Measurements from ENCODE around the gene PCSK4.

The PCSK4 gene

DNA sequence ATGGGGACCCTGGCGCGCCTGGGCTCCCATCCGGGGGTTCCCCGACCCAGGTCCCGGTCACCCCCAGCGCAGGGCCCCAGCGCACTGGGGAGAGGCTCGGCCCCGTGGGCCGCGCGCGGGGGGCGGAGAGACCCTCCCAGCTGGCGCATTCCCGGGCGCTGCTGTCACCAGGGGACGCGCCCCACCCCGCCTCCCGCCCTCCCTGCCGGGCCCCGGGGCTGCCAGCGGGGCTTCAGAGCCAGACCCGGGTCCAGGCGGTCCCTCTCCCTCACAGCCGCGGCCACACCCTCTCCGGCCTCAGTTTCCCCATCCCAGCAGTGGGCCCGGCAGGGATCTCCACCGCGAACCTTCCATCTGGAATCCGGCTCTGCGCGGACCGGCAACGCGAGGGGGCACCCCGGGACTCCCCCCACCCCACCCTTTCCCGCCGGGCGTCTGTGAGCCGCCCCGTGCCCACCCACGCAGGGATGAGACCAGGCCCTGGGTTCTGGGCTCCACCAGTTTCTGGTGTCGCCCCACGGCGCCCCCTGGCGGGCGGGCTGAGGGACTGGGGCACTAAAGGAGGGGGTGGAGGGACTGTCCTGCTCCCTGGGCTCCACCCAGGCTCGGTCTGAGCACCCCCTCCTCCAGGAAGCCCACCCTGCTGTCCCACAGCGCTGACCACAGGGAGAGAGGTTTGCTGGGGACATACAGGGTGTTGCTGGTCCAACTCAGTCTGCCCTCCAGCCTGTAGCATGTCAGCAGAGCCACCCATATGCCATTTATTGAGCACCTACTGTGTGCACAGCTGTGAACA is 23.5 kb upstream of the PCSK4 start:
- Histone ChIP-seq H3K4me3 (ENCODE audit: low read length) (peak overlapping the region; percentile 46; the same call in 1 of the 2 replicates), H4K20me1 (ENCODE audit: control insufficient read depth, insufficient read depth, low read depth, low read length) (0 out of 2 replicates have a peak, but pooled peaks cover 3% of the 10 kb centered on the region), H3K4me2 (ENCODE audit: low read length) (peak overlapping the region; percentile 55), H3F3A (ENCODE audit: control insufficient read depth, insufficient read depth) (no peaks in the 10 kb centered on the region), H3K9me2 (replicated peaks; ENCODE audit: control insufficient read depth, low read length) (no peaks in the 10 kb centered on the region), H3K36me3 (ENCODE audit: control insufficient read depth, low read length) (no peaks in the 10 kb centered on the region), H3K79me2 (ENCODE audit: control insufficient read depth, low read length) (no peaks in the 10 kb centered on the region), H3K4me1 (ENCODE audit: control insufficient read depth, low read length) (peaks cover 10% of the 10 kb centered on the region), H3K27ac (ENCODE audit: low read depth, low read length) (no peak overlapping the region), H3K9me3 (ENCODE audit: control insufficient read depth, insufficient read depth, low read length) (no peaks in the 10 kb centered on the region), H3K27me3 (ENCODE audit: control insufficient read depth, low read length) (peaks cover 22% of the 10 kb centered on the region)
- TF ChIP-seq EZH2phosphoT487 (IDR thresholded peaks at IDR 0.05; ENCODE audit: borderline replicate concordance, low read length): no peak
- TF ChIP-seq, protein P1, sequence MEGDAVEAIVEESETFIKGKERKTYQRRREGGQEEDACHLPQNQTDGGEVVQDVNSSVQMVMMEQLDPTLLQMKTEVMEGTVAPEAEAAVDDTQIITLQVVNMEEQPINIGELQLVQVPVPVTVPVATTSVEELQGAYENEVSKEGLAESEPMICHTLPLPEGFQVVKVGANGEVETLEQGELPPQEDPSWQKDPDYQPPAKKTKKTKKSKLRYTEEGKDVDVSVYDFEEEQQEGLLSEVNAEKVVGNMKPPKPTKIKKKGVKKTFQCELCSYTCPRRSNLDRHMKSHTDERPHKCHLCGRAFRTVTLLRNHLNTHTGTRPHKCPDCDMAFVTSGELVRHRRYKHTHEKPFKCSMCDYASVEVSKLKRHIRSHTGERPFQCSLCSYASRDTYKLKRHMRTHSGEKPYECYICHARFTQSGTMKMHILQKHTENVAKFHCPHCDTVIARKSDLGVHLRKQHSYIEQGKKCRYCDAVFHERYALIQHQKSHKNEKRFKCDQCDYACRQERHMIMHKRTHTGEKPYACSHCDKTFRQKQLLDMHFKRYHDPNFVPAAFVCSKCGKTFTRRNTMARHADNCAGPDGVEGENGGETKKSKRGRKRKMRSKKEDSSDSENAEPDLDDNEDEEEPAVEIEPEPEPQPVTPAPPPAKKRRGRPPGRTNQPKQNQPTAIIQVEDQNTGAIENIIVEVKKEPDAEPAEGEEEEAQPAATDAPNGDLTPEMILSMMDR (IDR thresholded peaks at IDR 0.05; ENCODE audit: low read depth, low read length, poor library complexity, severe bottlenecking): peak; percentile 84

DNA sequence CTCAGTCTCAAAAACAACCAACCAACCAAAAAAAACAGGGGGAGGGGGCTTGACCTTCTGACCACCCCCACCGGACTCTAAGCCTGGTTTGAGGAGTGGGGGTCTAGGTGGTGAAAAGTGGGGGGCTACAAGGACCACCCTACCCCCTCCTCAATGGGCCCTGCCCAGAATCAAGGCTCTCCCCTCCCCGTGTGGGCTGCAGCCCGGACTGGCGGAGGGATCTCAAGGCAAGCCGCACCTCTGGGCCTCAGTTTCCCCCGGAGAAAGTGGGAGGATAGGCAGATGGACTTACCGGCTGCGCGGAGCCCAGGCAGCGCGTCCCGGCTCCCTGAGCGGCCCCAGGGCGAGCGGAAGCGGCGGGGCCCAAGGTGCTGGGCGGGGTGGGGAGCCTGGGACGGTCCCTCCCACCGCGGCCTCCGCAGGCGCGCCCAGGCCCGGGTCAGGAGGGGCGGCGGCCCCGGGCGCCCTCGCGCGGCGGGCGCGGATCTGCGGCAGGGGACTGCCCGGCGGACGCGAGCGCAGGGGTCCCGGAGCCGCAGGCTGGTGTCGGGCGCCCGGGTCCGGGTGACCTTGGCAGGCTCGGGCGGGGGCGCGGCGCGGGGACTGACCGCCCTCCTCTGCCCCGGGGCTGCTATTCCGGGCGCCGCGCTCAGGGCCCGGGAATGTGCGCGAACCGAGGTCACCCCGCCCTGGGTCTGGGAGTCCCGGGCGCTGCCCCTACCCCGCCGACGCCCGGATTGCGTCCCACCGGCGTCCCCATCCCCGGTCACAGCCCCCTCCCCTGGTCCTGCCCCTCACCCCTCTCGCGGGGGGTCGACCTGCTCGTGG is 22.7 kb upstream of the PCSK4 start, which contains the start of gene ADAMTSL5:
Gene ADAMTSL5, minus strand, starts transcription at position 349 of the 828 bp plus-strand sequence. CDS start 2,076 bp downstream, outside the sequence.
- no peak within 1 kb of the TSS for H3K27ac ChIP-seq (ENCODE audit: low read depth, low read length)
- TF ChIP-seq EZH2phosphoT487 (IDR thresholded peaks at IDR 0.05; ENCODE audit: borderline replicate concordance, low read length): no peak
- TF ChIP-seq, protein P1 (IDR thresholded peaks at IDR 0.05; ENCODE audit: low read depth, low read length, poor library complexity, severe bottlenecking): no peak
- H3K4me2 ChIP-seq (ENCODE audit: low read length): peak within 1 kb of the TSS; percentile 74
- no peaks in the 10 kb centered on the region for H3K9me2 ChIP-seq (replicated peaks; ENCODE audit: control insufficient read depth, low read length)
- H4K20me1 ChIP-seq (ENCODE audit: control insufficient read depth, insufficient read depth, low read depth, low read length): 0 out of 2 replicates have a peak, but pooled peaks cover 3% of the 10 kb centered on the region
- peaks cover 10% of the 10 kb centered on the region for H3K4me1 ChIP-seq (ENCODE audit: control insufficient read depth, low read length)
- H3K4me3 ChIP-seq (ENCODE audit: low read length): peak within 1 kb of the TSS; percentile 67
- H3F3A ChIP-seq (ENCODE audit: control insufficient read depth, insufficient read depth): no peaks in the 10 kb centered on the region
- H3K36me3 ChIP-seq (ENCODE audit: control insufficient read depth, low read length): no peaks in the 10 kb centered on the region
- peaks cover 22% of the 10 kb centered on the region for H3K27me3 ChIP-seq (ENCODE audit: control insufficient read depth, low read length)
- no peaks in the 10 kb centered on the region for H3K79me2 ChIP-seq (ENCODE audit: control insufficient read depth, low read length)
- no peaks in the 10 kb centered on the region for H3K9me3 ChIP-seq (ENCODE audit: control insufficient read depth, insufficient read depth, low read length)

DNA sequence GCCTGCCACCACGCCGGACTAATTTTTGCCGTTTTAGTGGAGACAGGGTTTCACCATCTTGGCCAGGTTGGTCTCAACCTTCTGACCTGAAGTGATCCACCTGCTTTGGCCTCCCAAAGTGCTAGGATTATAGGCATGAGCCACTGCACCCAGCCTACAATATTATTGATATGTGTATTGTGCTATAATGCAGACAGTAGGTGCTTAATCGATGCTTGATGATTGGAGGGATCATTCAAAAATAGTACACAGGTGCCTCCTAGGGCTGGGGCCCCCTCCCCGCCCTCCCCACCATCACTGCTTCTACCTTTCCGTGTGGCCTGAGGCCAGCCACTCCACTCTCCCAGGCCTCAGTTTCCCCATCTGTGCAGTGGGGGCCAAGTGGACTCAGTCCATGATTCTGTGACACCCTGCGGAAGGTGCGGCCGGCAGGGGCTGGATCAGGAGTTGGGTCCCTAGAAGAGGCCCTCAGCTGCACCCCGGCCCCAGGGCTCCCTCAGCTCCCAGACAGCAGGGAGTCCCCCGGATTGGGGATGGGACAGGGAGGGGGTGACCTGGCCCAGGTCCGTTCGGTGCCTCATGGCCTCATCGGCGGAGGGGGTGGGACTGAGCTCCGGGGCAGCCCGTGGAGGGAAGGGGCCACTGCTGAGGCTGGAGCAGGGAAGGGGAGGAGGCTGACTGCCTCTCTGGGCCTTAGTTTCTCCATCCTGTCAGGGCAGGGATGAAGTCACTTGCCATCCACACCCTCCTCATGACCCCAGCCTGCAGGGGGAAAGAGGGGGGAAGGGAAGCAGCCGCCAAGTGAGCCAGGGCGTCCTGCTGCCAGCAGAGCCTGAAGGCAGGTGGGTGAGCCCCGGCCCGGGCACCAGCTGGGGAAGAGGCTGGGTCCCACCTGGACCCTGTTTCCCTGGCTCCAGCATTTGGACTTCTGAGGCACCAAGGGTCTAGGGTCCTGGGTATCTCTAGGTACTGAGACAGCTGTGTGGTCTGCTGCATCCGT is 21.5 kb upstream of the PCSK4 start:
- TF ChIP-seq, protein P1 (IDR thresholded peaks at IDR 0.05; ENCODE audit: low read depth, low read length, poor library complexity, severe bottlenecking): no peak
- TF ChIP-seq EZH2phosphoT487 (IDR thresholded peaks at IDR 0.05; ENCODE audit: borderline replicate concordance, low read length): no peak
- no peaks in the 10 kb centered on the region for H3K79me2 ChIP-seq (ENCODE audit: control insufficient read depth, low read length)
- H3K9me3 ChIP-seq (ENCODE audit: control insufficient read depth, insufficient read depth, low read length): peaks cover 6% of the 10 kb centered on the region; the same call in 1 of the 2 replicates
- H3F3A ChIP-seq (ENCODE audit: control insufficient read depth, insufficient read depth): no peaks in the 10 kb centered on the region
- H3K27ac ChIP-seq (ENCODE audit: low read depth, low read length): no peak overlapping the region
- peaks cover 22% of the 10 kb centered on the region for H3K27me3 ChIP-seq (ENCODE audit: control insufficient read depth, low read length)
- H4K20me1 ChIP-seq (ENCODE audit: control insufficient read depth, insufficient read depth, low read depth, low read length): 0 out of 2 replicates have a peak, but pooled peaks cover 3% of the 10 kb centered on the region
- H3K36me3 ChIP-seq (ENCODE audit: control insufficient read depth, low read length): no peaks in the 10 kb centered on the region
- peaks cover 10% of the 10 kb centered on the region for H3K4me1 ChIP-seq (ENCODE audit: control insufficient read depth, low read length)
- H3K9me2 ChIP-seq (replicated peaks; ENCODE audit: control insufficient read depth, low read length): no peaks in the 10 kb centered on the region
- no peak overlapping the region for H3K4me3 ChIP-seq (ENCODE audit: low read length)
- H3K4me2 ChIP-seq (ENCODE audit: low read length): no peak overlapping the region

All from DOHH2 (cell line).